ENCODE data around the gene GNAS-AS1.
A peak's percentile ranks its signal among the peaks of the same experiment; 100 is the strongest.

Gene GNAS-AS1

GRCh38 chr20:58850693-58851174 lies at the start of gene GNAS-AS1:
Gene GNAS-AS1, minus strand, starts transcription at chr20:58850902.
- peak; percentile 91 for DNase-seq (ENCODE audit: low read depth, low spot score)
- peak within 1 kb of the TSS; percentile 93 for H3K4me3 ChIP-seq (ENCODE audit: insufficient read length, low read depth)

GRCh38 chr20:58900397-58900796 lies 49.7 kb upstream of the GNAS-AS1 start:
- no peak for DNase-seq (ENCODE audit: low read depth, low spot score)
- Histone ChIP-seq H3K36me3 (ENCODE audit: insufficient read depth, insufficient read length, low read length) (peaks cover 91% of the 10 kb centered on the region), H3K9ac (ENCODE audit: insufficient read length, low read depth) (no peak overlapping the region), H3K4me1 (ENCODE audit: insufficient read depth, insufficient read length) (peaks cover 3% of the 10 kb centered on the region), H3K4me3 (ENCODE audit: insufficient read length, low read depth) (no peak overlapping the region), H3K27me3 (ENCODE audit: insufficient read depth, insufficient read length) (no peaks in the 10 kb centered on the region), H3K9me3 (ENCODE audit: insufficient read depth, low read length) (no peaks in the 10 kb centered on the region)
- no peak for TF ChIP-seq YY1 (IDR thresholded peaks at IDR 0.05; ENCODE audit: insufficient read depth, insufficient read length)
- TF ChIP-seq SUZ12 (IDR thresholded peaks at IDR 0.05; ENCODE audit: extremely low read depth, insufficient read depth, insufficient read length) = no peak

More at GRCh38 chr20:58850693-58851174, at the start of gene GNAS-AS1:
- peaks cover 50% of the 10 kb centered on the region for H3K27me3 ChIP-seq (ENCODE audit: insufficient read depth, insufficient read length)
- peak within 1 kb of the TSS; percentile 87 for H3K9ac ChIP-seq (ENCODE audit: insufficient read length, low read depth)
- peaks cover 24% of the 10 kb centered on the region for H3K4me1 ChIP-seq (ENCODE audit: insufficient read depth, insufficient read length)
- no peaks in the 10 kb centered on the region for H3K9me3 ChIP-seq (ENCODE audit: insufficient read depth, low read length)
- peaks cover 36% of the 10 kb centered on the region for H3K36me3 ChIP-seq (ENCODE audit: insufficient read depth, insufficient read length, low read length)
- TF ChIP-seq SUZ12 (IDR thresholded peaks at IDR 0.05; ENCODE audit: extremely low read depth, insufficient read depth, insufficient read length) (no peak), YY1 (IDR thresholded peaks at IDR 0.05; ENCODE audit: insufficient read depth, insufficient read length) (no peak), ZNF274 (IDR thresholded peaks at IDR 0.05; ENCODE audit: low read depth, low read length) (no peak)

GRCh38 chr20:58899512-58899911 lies 48.8 kb upstream of the GNAS-AS1 start:
- peaks cover 87% of the 10 kb centered on the region for H3K36me3 ChIP-seq (ENCODE audit: insufficient read depth, insufficient read length, low read length)
- peaks cover 5% of the 10 kb centered on the region for H3K4me1 ChIP-seq (ENCODE audit: insufficient read depth, insufficient read length)
- no peak overlapping the region for H3K4me3 ChIP-seq (ENCODE audit: insufficient read length, low read depth)
- no peaks in the 10 kb centered on the region for H3K27me3 ChIP-seq (ENCODE audit: insufficient read depth, insufficient read length)
- DNase-seq (ENCODE audit: low read depth, low spot score) = no peak
- no peak overlapping the region for H3K9ac ChIP-seq (ENCODE audit: insufficient read length, low read depth)
- H3K9me3 ChIP-seq (ENCODE audit: insufficient read depth, low read length) = no peaks in the 10 kb centered on the region
- TF ChIP-seq SUZ12 (IDR thresholded peaks at IDR 0.05; ENCODE audit: extremely low read depth, insufficient read depth, insufficient read length) = no peak
- no peak for TF ChIP-seq ZNF274 (IDR thresholded peaks at IDR 0.05; ENCODE audit: low read depth, low read length)
- TF ChIP-seq YY1 (IDR thresholded peaks at IDR 0.05; ENCODE audit: insufficient read depth, insufficient read length) = no peak

GRCh38 chr20:58898629-58899408 lies 48.1 kb upstream of the GNAS-AS1 start:
- Histone ChIP-seq H3K27me3 (ENCODE audit: insufficient read depth, insufficient read length) (no peaks in the 10 kb centered on the region), H3K4me3 (ENCODE audit: insufficient read length, low read depth) (no peak overlapping the region), H3K9me3 (ENCODE audit: insufficient read depth, low read length) (no peaks in the 10 kb centered on the region), H3K36me3 (ENCODE audit: insufficient read depth, insufficient read length, low read length) (peaks cover 85% of the 10 kb centered on the region), H3K9ac (ENCODE audit: insufficient read length, low read depth) (no peak overlapping the region), H3K4me1 (ENCODE audit: insufficient read depth, insufficient read length) (peaks cover 5% of the 10 kb centered on the region)
- no peak for DNase-seq (ENCODE audit: low read depth, low spot score)
- TF ChIP-seq YY1 (IDR thresholded peaks at IDR 0.05; ENCODE audit: insufficient read depth, insufficient read length) = no peak
- TF ChIP-seq SUZ12 (IDR thresholded peaks at IDR 0.05; ENCODE audit: extremely low read depth, insufficient read depth, insufficient read length) = no peak

GRCh38 chr20:58897488-58897887 lies 46.8 kb upstream of the GNAS-AS1 start:
- no peak for TF ChIP-seq SUZ12 (IDR thresholded peaks at IDR 0.05; ENCODE audit: extremely low read depth, insufficient read depth, insufficient read length)
- TF ChIP-seq ZNF274 (IDR thresholded peaks at IDR 0.05; ENCODE audit: low read depth, low read length) = no peak
- no peak for TF ChIP-seq YY1 (IDR thresholded peaks at IDR 0.05; ENCODE audit: insufficient read depth, insufficient read length)
- H3K36me3 ChIP-seq (ENCODE audit: insufficient read depth, insufficient read length, low read length) = peaks cover 76% of the 10 kb centered on the region
- no peaks in the 10 kb centered on the region for H3K27me3 ChIP-seq (ENCODE audit: insufficient read depth, insufficient read length)
- peaks cover 5% of the 10 kb centered on the region for H3K4me1 ChIP-seq (ENCODE audit: insufficient read depth, insufficient read length)
- H3K9ac ChIP-seq (ENCODE audit: insufficient read length, low read depth) = no peak overlapping the region
- no peak overlapping the region for H3K4me3 ChIP-seq (ENCODE audit: insufficient read length, low read depth)
- no peaks in the 10 kb centered on the region for H3K9me3 ChIP-seq (ENCODE audit: insufficient read depth, low read length)
- DNase-seq (ENCODE audit: low read depth, low spot score) = no peak

GRCh38 chr20:58896820-58897219 lies 46.1 kb upstream of the GNAS-AS1 start:
- H3K4me1 ChIP-seq (ENCODE audit: insufficient read depth, insufficient read length) = peaks cover 5% of the 10 kb centered on the region
- no peak overlapping the region for H3K9ac ChIP-seq (ENCODE audit: insufficient read length, low read depth)
- peaks cover 71% of the 10 kb centered on the region for H3K36me3 ChIP-seq (ENCODE audit: insufficient read depth, insufficient read length, low read length)
- no peak for TF ChIP-seq YY1 (IDR thresholded peaks at IDR 0.05; ENCODE audit: insufficient read depth, insufficient read length)
- TF ChIP-seq SUZ12 (IDR thresholded peaks at IDR 0.05; ENCODE audit: extremely low read depth, insufficient read depth, insufficient read length) = no peak
- TF ChIP-seq ZNF274 (IDR thresholded peaks at IDR 0.05; ENCODE audit: low read depth, low read length) = no peak
- H3K9me3 ChIP-seq (ENCODE audit: insufficient read depth, low read length) = no peaks in the 10 kb centered on the region
- no peak for DNase-seq (ENCODE audit: low read depth, low spot score)
- no peak overlapping the region for H3K4me3 ChIP-seq (ENCODE audit: insufficient read length, low read depth)
- H3K27me3 ChIP-seq (ENCODE audit: insufficient read depth, insufficient read length) = no peaks in the 10 kb centered on the region

- H3K4me3 ChIP-seq (ENCODE audit: insufficient read length, low read depth) = no peak overlapping the region
- TF ChIP-seq ZNF274 (IDR thresholded peaks at IDR 0.05; ENCODE audit: low read depth, low read length) (no peak), YY1 (IDR thresholded peaks at IDR 0.05; ENCODE audit: insufficient read depth, insufficient read length) (no peak), SUZ12 (IDR thresholded peaks at IDR 0.05; ENCODE audit: extremely low read depth, insufficient read depth, insufficient read length) (no peak)
- no peaks in the 10 kb centered on the region for H3K9me3 ChIP-seq (ENCODE audit: insufficient read depth, low read length)
- no peak for DNase-seq (ENCODE audit: low read depth, low spot score)
- no peaks in the 10 kb centered on the region for H3K27me3 ChIP-seq (ENCODE audit: insufficient read depth, insufficient read length)
- H3K4me1 ChIP-seq (ENCODE audit: insufficient read depth, insufficient read length) = peaks cover 5% of the 10 kb centered on the region
- no peak overlapping the region for H3K9ac ChIP-seq (ENCODE audit: insufficient read length, low read depth)
- H3K36me3 ChIP-seq (ENCODE audit: insufficient read depth, insufficient read length, low read length) = peaks cover 64% of the 10 kb centered on the region
Measured at GRCh38 chr20:58895448-58896180, 44.9 kb upstream of the GNAS-AS1 start.

All from NT2/D1 (cell line).